PC-9 (cell line): ENCODE results near the gene APOB. TPM values are rescaled to one million over a fixed set of nuclear protein-coding genes. Genes with fewer than 3 reads are reported as not detected.

Experiments used
- BruUV-seq: library from RNA; stranded (reverse); fragments of 400-500 nt; replicated peaks from 2 replicates; lab custom pipeline; 2021; lab: Mats Ljungman, UMichigan
- CTCF ChIA-PET: fragments of 300-600 bp; sonication (Branson Sonifier 250); formaldehyde crosslinking; loops from one replicate; lab custom pipeline; 2022; ENCODE audit warnings: antibody characterized with exemption; lab: Charles Lee
- POLR2A ChIA-PET: fragments of 300-600 bp; sonication (Branson Sonifier 250); formaldehyde crosslinking; loops from one replicate; lab custom pipeline; 2022; ENCODE audit warnings: antibody characterized with exemption; ENCODE audit not compliant: unreplicated experiment; lab: Charles Lee
- DNase-seq, 2 experiments: peaks; one replicate each; pipeline versions ENCODE4 v3.0.0 to v3.0.0-alpha.2; 2015 to 2022; ENCODE audit warnings: mixed read lengths in 1 of 2
- H2AFZ ChIP-seq: fragments of 200-600 bp; sonication (generic); 2 replicates; pipeline ENCODE4 v1.8.1; 2017; ENCODE audit warnings: antibody characterized with exemption
- H3F3A ChIP-seq: fragments of 200-600 bp; sonication (generic); 2 replicates; pipeline ENCODE4 v1.8.1; 2017; ENCODE audit warnings: antibody characterized with exemption, mild to moderate bottlenecking, low read depth; ENCODE audit not compliant: insufficient read depth
- H3K27ac ChIP-seq: fragments of 200-600 bp; sonication (generic); 2 replicates; pipeline ENCODE4 v1.6.1; 2016; ENCODE audit warnings: mixed run types
- H3K27me3 ChIP-seq: fragments of 200-600 bp; sonication (generic); 2 replicates; pipeline ENCODE4 v1.6.1; 2016; ENCODE audit warnings: low read depth, mixed run types; ENCODE audit not compliant: insufficient read depth
- H3K36me3 ChIP-seq: fragments of 200-600 bp; sonication (generic); 2 replicates; pipeline ENCODE4 v1.6.1; 2016; ENCODE audit warnings: low read depth, mixed run types
- H3K4me1 ChIP-seq: fragments of 200-600 bp; sonication (generic); replicated peaks from 2 replicates; pipeline ENCODE4 v1.6.1; 2016; ENCODE audit warnings: mixed run types; ENCODE audit not compliant: insufficient read depth
- H3K4me2 ChIP-seq: fragments of 200-600 bp; sonication (generic); 2 replicates; pipeline ENCODE4 v1.6.1; 2017; ENCODE audit warnings: mixed run types
- H3K4me3 ChIP-seq: fragments of 200-600 bp; sonication (generic); 2 replicates; pipeline ENCODE4 v1.6.1; 2016; ENCODE audit warnings: mixed run types
- H3K79me2 ChIP-seq: fragments of 200-600 bp; sonication (generic); 2 replicates; pipeline ENCODE4 v1.6.1; 2017; ENCODE audit warnings: low read depth, mixed run types
- H3K9me2 ChIP-seq: fragments of 200-600 bp; sonication (generic); 2 replicates; pipeline ENCODE4 v1.8.1; 2017; ENCODE audit warnings: mild to moderate bottlenecking; ENCODE audit not compliant: insufficient read depth
- H3K9me3 ChIP-seq: fragments of 200-600 bp; sonication (generic); 2 replicates; pipeline ENCODE4 v1.8.1; 2016; ENCODE audit warnings: low read depth; ENCODE audit not compliant: insufficient read depth
- H4K20me1 ChIP-seq: fragments of 200-600 bp; sonication (generic); 2 replicates; pipeline ENCODE4 v1.8.1; 2017; ENCODE audit not compliant: insufficient read depth
- CTCF ChIP-seq: fragments of 200-600 bp; sonication (generic); conservative IDR thresholded peaks from 2 replicates; pipeline ENCODE4 v1.6.1; 2017; ENCODE audit warnings: mixed run types, antibody characterized with exemption, mild to moderate bottlenecking, moderate library complexity
- EZH2 ChIP-seq: fragments of 200-600 bp; sonication (generic); IDR thresholded peaks from 2 replicates; pipeline ENCODE4 v1.8.0; 2017; ENCODE audit warnings: antibody characterized with exemption, low read depth
- intact Hi-C: fragments of 100-400 bp; cut with micrococcal nuclease; formaldehyde crosslinking; loops from one replicate; pipeline ENCODE4 v1.10.0; 2022; ENCODE audit not compliant: unreplicated experiment
- total RNA-seq: library from RNA; stranded (reverse); gene quantifications from 2 replicates; pipeline ENCODE4 v1.2.3, GENCODE V29; 2021

Gene APOB
- total RNA-seq, 1 experiment from 2014 or later = not detected

GRCh38 chr2:21023419-21024181 is 20.3 kb downstream of the APOB start:
- H3K36me3 ChIP-seq = no peaks in the 10 kb centered on the region
- no peak overlapping the region for H3K4me2 ChIP-seq
- ChIA-PET CTCF (no interaction called here), POLR2A (no interaction called here)
- peaks cover 43% of the 10 kb centered on the region; the same call in 1 of the 2 replicates for H3K27me3 ChIP-seq
- no TSS peak for BruUV-seq
- H2AFZ ChIP-seq = no peak overlapping the region
- H4K20me1 ChIP-seq = no peaks in the 10 kb centered on the region
- no peaks in the 10 kb centered on the region for H3K79me2 ChIP-seq
- no peak overlapping the region for H3K27ac ChIP-seq
- no peak for DNase-seq
- intact Hi-C loops = no loop called here
- no peak for TF ChIP-seq EZH2
- no peak for TF ChIP-seq CTCF
- no peaks in the 10 kb centered on the region for H3K9me2 ChIP-seq
- no peaks in the 10 kb centered on the region for H3K9me3 ChIP-seq
- H3F3A ChIP-seq = no peaks in the 10 kb centered on the region
- H3K4me3 ChIP-seq = no peak overlapping the region
- H3K4me1 ChIP-seq = no peaks in the 10 kb centered on the region

GRCh38 chr2:21022792-21023367 is 21.0 kb downstream of the APOB start:
- intact Hi-C loops = no loop called here

GRCh38 chr2:21021430-21021829 is 22.4 kb downstream of the APOB start:
- Histone ChIP-seq H3K9me3 (no peaks in the 10 kb centered on the region), H3K4me1 (no peaks in the 10 kb centered on the region), H3K9me2 (no peaks in the 10 kb centered on the region), H3K27ac (no peak overlapping the region), H3F3A (no peaks in the 10 kb centered on the region), H3K4me3 (no peak overlapping the region), H3K4me2 (no peak overlapping the region), H2AFZ (no peak overlapping the region), H3K79me2 (no peaks in the 10 kb centered on the region), H3K27me3 (peaks cover 41% of the 10 kb centered on the region; the same call in 1 of the 2 replicates), H4K20me1 (no peaks in the 10 kb centered on the region), H3K36me3 (no peaks in the 10 kb centered on the region)
- DNase-seq = no peak
- BruUV-seq = no TSS peak
- intact Hi-C loops = no loop called here
- POLR2A ChIA-PET = no interaction called here
- CTCF ChIA-PET = no interaction called here
- TF ChIP-seq EZH2 (no peak), CTCF (no peak)

More at GRCh38 chr2:21022792-21023367, 21.0 kb downstream of the APOB start:
- no peak overlapping the region for H2AFZ ChIP-seq
- H3K27ac ChIP-seq = no peak overlapping the region
- H3K4me2 ChIP-seq = no peak overlapping the region
- H3K4me1 ChIP-seq = no peaks in the 10 kb centered on the region
- DNase-seq = no peak
- H3K9me3 ChIP-seq = no peaks in the 10 kb centered on the region
- ChIA-PET POLR2A (no interaction called here), CTCF (no interaction called here)
- H4K20me1 ChIP-seq = no peaks in the 10 kb centered on the region
- H3F3A ChIP-seq = no peaks in the 10 kb centered on the region
- H3K9me2 ChIP-seq = no peaks in the 10 kb centered on the region
- TF ChIP-seq CTCF (no peak), EZH2 (no peak)
- no TSS peak for BruUV-seq
- no peaks in the 10 kb centered on the region for H3K36me3 ChIP-seq
- peaks cover 40% of the 10 kb centered on the region; the same call in 1 of the 2 replicates for H3K27me3 ChIP-seq
- no peaks in the 10 kb centered on the region for H3K79me2 ChIP-seq
- H3K4me3 ChIP-seq = no peak overlapping the region
